ENCODE results near the gene MAGI2. TPM values are rescaled to one million over a fixed set of nuclear protein-coding genes. Genes with fewer than 3 reads are reported as not detected.
A peak's percentile ranks its signal among the peaks of the same experiment; 100 is the strongest.

MAGI2 gene
- total RNA-seq, 1 experiment from 2014 or later = 14.3 TPM

- Histone ChIP-seq H4K20me1 (ENCODE audit: control insufficient read depth, insufficient read depth, insufficient read length) (no peaks in the 10 kb centered on the region), H4K91ac (ENCODE audit: insufficient read length, low read depth, low read length) (no peak overlapping the region), H3K23me2 (ENCODE audit: insufficient read length, low read depth, low read length, poor library complexity, severe bottlenecking) (no peaks in the 10 kb centered on the region), H3K56ac (ENCODE audit: insufficient read length, low read depth, low read length) (no peak overlapping the region), H3K9me3 (ENCODE audit: control insufficient read depth, low read depth, low read length) (no peaks in the 10 kb centered on the region), H2BK12ac (ENCODE audit: insufficient read length, low read depth, low read length) (no peak overlapping the region), H3K27ac (ENCODE audit: insufficient read length, low read depth, low read length) (no peak overlapping the region), H3K79me2 (ENCODE audit: insufficient read depth, low read length) (no peaks in the 10 kb centered on the region), H3K18ac (ENCODE audit: insufficient read length, low read depth, low read length) (no peak overlapping the region), H3K4ac (ENCODE audit: low read depth, low read length) (no peak overlapping the region), H4K5ac (ENCODE audit: insufficient read length, low read depth, low read length) (no peak overlapping the region), H3K4me1 (ENCODE audit: insufficient read depth, low read length) (no peaks in the 10 kb centered on the region), H2AFZ (ENCODE audit: low read length) (no peak overlapping the region), H2BK120ac (ENCODE audit: low read depth, low read length, poor library complexity, severe bottlenecking) (no peak overlapping the region), H3K9ac (ENCODE audit: extremely low read depth, insufficient read length, low read length) (no peak overlapping the region), H3K23ac (ENCODE audit: insufficient read length, low read depth, low read length) (no peak overlapping the region), H2BK15ac (ENCODE audit: low read depth, low read length) (no peak overlapping the region), H3K14ac (ENCODE audit: insufficient read depth, low read length) (no peak overlapping the region), H3T11ph (ENCODE audit: low read length) (no peak overlapping the region), H2BK20ac (ENCODE audit: low read depth, low read length, poor library complexity, severe bottlenecking) (no peak overlapping the region), H3K4me2 (ENCODE audit: insufficient read depth, insufficient read length, low read length) (no peak overlapping the region), H2AK5ac (ENCODE audit: insufficient read length, low read length) (no peak overlapping the region), H3K79me1 (ENCODE audit: insufficient read depth, low read depth, low read length, poor library complexity, severe bottlenecking) (no peaks in the 10 kb centered on the region), H3K27me3 (ENCODE audit: insufficient read depth, low read length) (no peaks in the 10 kb centered on the region), H4K8ac (replicated peaks; ENCODE audit: insufficient read length, low read depth, low read length) (no peak overlapping the region), H2BK5ac (ENCODE audit: insufficient read length, low read length) (no peak overlapping the region)
- WGBS (ENCODE audit: extremely low coverage, insufficient read length, low lambda C conversion rate) = no CpG with 5 or more reads among the region's 2 CpGs
- DNase-seq = no peak
- no peaks in the 10 kb centered on the region for H3K36me3 Mint-ChIP-seq (ENCODE audit: insufficient read depth in 1 of 3, low read depth in 3 of 3)
- H3K4me1 Mint-ChIP-seq = peaks cover 0 to 4% of the 10 kb centered on the region in 2 experiments; a peak in 2 of 4 replicates
- no peak overlapping the region for H3K4me3 Mint-ChIP-seq
- H3K9me3 Mint-ChIP-seq = no peaks in the 10 kb centered on the region
- TF ChIP-seq, protein P1, sequence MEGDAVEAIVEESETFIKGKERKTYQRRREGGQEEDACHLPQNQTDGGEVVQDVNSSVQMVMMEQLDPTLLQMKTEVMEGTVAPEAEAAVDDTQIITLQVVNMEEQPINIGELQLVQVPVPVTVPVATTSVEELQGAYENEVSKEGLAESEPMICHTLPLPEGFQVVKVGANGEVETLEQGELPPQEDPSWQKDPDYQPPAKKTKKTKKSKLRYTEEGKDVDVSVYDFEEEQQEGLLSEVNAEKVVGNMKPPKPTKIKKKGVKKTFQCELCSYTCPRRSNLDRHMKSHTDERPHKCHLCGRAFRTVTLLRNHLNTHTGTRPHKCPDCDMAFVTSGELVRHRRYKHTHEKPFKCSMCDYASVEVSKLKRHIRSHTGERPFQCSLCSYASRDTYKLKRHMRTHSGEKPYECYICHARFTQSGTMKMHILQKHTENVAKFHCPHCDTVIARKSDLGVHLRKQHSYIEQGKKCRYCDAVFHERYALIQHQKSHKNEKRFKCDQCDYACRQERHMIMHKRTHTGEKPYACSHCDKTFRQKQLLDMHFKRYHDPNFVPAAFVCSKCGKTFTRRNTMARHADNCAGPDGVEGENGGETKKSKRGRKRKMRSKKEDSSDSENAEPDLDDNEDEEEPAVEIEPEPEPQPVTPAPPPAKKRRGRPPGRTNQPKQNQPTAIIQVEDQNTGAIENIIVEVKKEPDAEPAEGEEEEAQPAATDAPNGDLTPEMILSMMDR (conservative IDR thresholded peaks at IDR 0.05) = no peak
- no peaks in the 10 kb centered on the region for H3K27me3 Mint-ChIP-seq (ENCODE audit: low read depth)
- H3K27ac Mint-ChIP-seq = 0 out of 7 replicates have a peak overlapping the region, but pooled peaks of 1 of the 3 experiments have one; percentile 10
These were observed 974.1 kb downstream of the MAGI2 start for GRCh38 chr7:78479348-78479747.
